Skin of body (tissue), 3 donors: Measurements from ENCODE around the gene NRBP1. TPM values are rescaled to one million over a fixed set of nuclear protein-coding genes. Genes with fewer than 3 reads are reported as not detected.

Source experiments
- DNase-seq: peaks from one replicate; lab custom pipeline; 2025; lab: John Stamatoyannopoulos, UW
- small RNA-seq: library from RNA; depleted of rRNA; stranded (forward); fragments of <200 nt; gene quantifications from one replicate; pipeline ENCODE3, GENCODE V24; 2014; ENCODE audit warnings: low replicate concordance
- total RNA-seq: library from RNA; depleted of rRNA; stranded (reverse); fragments of >200 nt; gene quantifications from one replicate; pipeline ENCODE4 v1.2.3, GENCODE V29; 2014

NRBP1 gene
- total RNA-seq, 1 donor from 2014 or later = 70.4 TPM

- peak; percentile 98 for DNase-seq
These were observed 61.3 kb downstream of the NRBP1 start, which contains the start of gene IFT172 for GRCh38 chr2:27489498-27490397. Gene IFT172, minus strand, starts transcription at chr2:27489743. Its CDS starts 90 bp downstream, at chr2:27489653.

Small RNA genes lying within 50 kb of the gene (small RNA-seq; reads per million reads assigned to genes)
- gene RNU6-986P = not detected

Other genes with a start within 250 kb of the NRBP1 start
- gene ATRAID, start 216.6 kb upstream of the NRBP1 start, total RNA-seq = 93.8 TPM
- 23.0 TPM for gene SLC5A6, start 216.4 kb upstream of the NRBP1 start, total RNA-seq
- gene CAD, start 211.3 kb upstream of the NRBP1 start, total RNA-seq = 35.2 TPM
- gene SLC30A3, start 165.6 kb upstream of the NRBP1 start, total RNA-seq = 0.10 TPM
- gene DNAJC5G, start 153.2 kb upstream of the NRBP1 start, total RNA-seq = not detected
- gene TRIM54, start 146.2 kb upstream of the NRBP1 start, total RNA-seq = 6.0 TPM
- gene UCN, start 120.2 kb upstream of the NRBP1 start, total RNA-seq = 0.30 TPM
- 34.9 TPM for gene MPV17, start 105.5 kb upstream of the NRBP1 start, total RNA-seq
- 32.5 TPM for gene GTF3C2, start 71.9 kb upstream of the NRBP1 start, total RNA-seq
- 23.5 TPM for gene EIF2B4, start 58.3 kb upstream of the NRBP1 start, total RNA-seq
- gene SNX17, start 58.0 kb upstream of the NRBP1 start, total RNA-seq = 53.7 TPM
- 5.1 TPM for gene ZNF513, start 47.9 kb upstream of the NRBP1 start, total RNA-seq
- 33.1 TPM for gene PPM1G, start 19.0 kb upstream of the NRBP1 start, total RNA-seq
- gene KRTCAP3, start 13.8 kb downstream of the NRBP1 start, total RNA-seq = 2.5 TPM
- 25.9 TPM for gene IFT172, start 61.1 kb downstream of the NRBP1 start, total RNA-seq
- 10.6 TPM for gene FNDC4, start 66.6 kb downstream of the NRBP1 start, total RNA-seq
- gene GCKR, start 68.2 kb downstream of the NRBP1 start, total RNA-seq = 0.49 TPM
- 24.7 TPM for gene ZNF512, start 154.4 kb downstream of the NRBP1 start, total RNA-seq
- gene CCDC121, start 200.4 kb downstream of the NRBP1 start, total RNA-seq = 6.3 TPM
- gene GPN1, start 200.4 kb downstream of the NRBP1 start, total RNA-seq = 22.9 TPM
- 17.8 TPM for gene SUPT7L, start 235.0 kb downstream of the NRBP1 start, total RNA-seq
- 17.4 TPM for gene SLC4A1AP, start 235.3 kb downstream of the NRBP1 start, total RNA-seq